HG03095 (cell line): ENCODE results near the gene C4BPA.

Experiments used
- ATAC-seq: cut with Tn5 transposase; IDR thresholded peaks from one replicate; pipeline ENCODE4 v1.9.1; 2021; ENCODE audit warnings: moderate library complexity; ENCODE audit not compliant: unreplicated experiment

The C4BPA gene

GRCh38 chr1:207112616-207113296 lies 8.7 kb downstream of the C4BPA start:
- ATAC-seq: no peak

GRCh38 chr1:207115269-207115668 lies 11.2 kb downstream of the C4BPA start:
- ATAC-seq: no peak

GRCh38 chr1:207124389-207124788 lies 20.4 kb downstream of the C4BPA start:
- ATAC-seq: no peak

- ATAC-seq: no peak
These were observed 24.4 kb downstream of the C4BPA start for GRCh38 chr1:207128336-207128921.

GRCh38 chr1:207129053-207129452 lies 25.0 kb downstream of the C4BPA start:
- no peak for ATAC-seq

- ATAC-seq: no peak
These were observed 26.4 kb downstream of the C4BPA start for GRCh38 chr1:207130252-207131036.

GRCh38 chr1:207131163-207131562 lies 27.1 kb downstream of the C4BPA start:
- no peak for ATAC-seq

GRCh38 chr1:207134581-207134980 lies 30.5 kb downstream of the C4BPA start:
- no peak for ATAC-seq

- ATAC-seq: no peak
These were observed 35.6 kb downstream of the C4BPA start for GRCh38 chr1:207139616-207140015.

GRCh38 chr1:207140536-207140935 lies 36.5 kb downstream of the C4BPA start:
- ATAC-seq: no peak

- ATAC-seq: no peak
These were observed 41.5 kb downstream of the C4BPA start for GRCh38 chr1:207145401-207146058.

GRCh38 chr1:207151920-207152319 lies 47.9 kb downstream of the C4BPA start:
- ATAC-seq: no peak

- ATAC-seq: no peak
These were observed 48.9 kb downstream of the C4BPA start for GRCh38 chr1:207152792-207153468.

- ATAC-seq: no peak
These were observed 51.0 kb downstream of the C4BPA start for GRCh38 chr1:207155028-207155427.

GRCh38 chr1:207156095-207156494 lies 52.1 kb downstream of the C4BPA start:
- ATAC-seq: no peak

GRCh38 chr1:207156826-207157225 lies 52.8 kb downstream of the C4BPA start:
- no peak for ATAC-seq

- no peak for ATAC-seq
These were observed 60.1 kb downstream of the C4BPA start for GRCh38 chr1:207164086-207164485.

- ATAC-seq: no peak
These were observed 68.3 kb downstream of the C4BPA start for GRCh38 chr1:207172321-207172720.

- ATAC-seq: no peak
These were observed 68.9 kb downstream of the C4BPA start for GRCh38 chr1:207172885-207173284.

- ATAC-seq: no peak
These were observed 69.4 kb downstream of the C4BPA start for GRCh38 chr1:207173396-207173795.

- no peak for ATAC-seq
These were observed 70.9 kb downstream of the C4BPA start for GRCh38 chr1:207174913-207175312.
